SU-DHL-6 (cell line): ENCODE measurements around the gene SLC4A3.
A peak's percentile ranks its signal among the peaks of the same experiment; 100 is the strongest.

ENCODE experiments used
- H2AFZ ChIP-seq: fragments of 200-600 bp; sonication (generic); 2 replicates; pipeline ENCODE4 v1.6.1; 2014; ENCODE audit warnings: low read depth, mild to moderate bottlenecking, moderate library complexity, mixed read lengths, antibody characterized with exemption, low read length; ENCODE audit not compliant: severe bottlenecking
- H3F3A ChIP-seq: fragments of 200-600 bp; shearing (Covaris generic); 2 replicates; pipeline ENCODE4 v1.6.0; 2016; ENCODE audit warnings: antibody characterized with exemption, mild to moderate bottlenecking; ENCODE audit not compliant: insufficient read depth
- H3K27ac ChIP-seq: fragments of 200-600 bp; sonication (generic); 2 replicates; pipeline ENCODE4 v1.5.1; 2016; ENCODE audit warnings: low read depth, mild to moderate bottlenecking, low read length, moderate library complexity, mixed read lengths
- H3K27me3 ChIP-seq: fragments of 200-600 bp; sonication (generic), shearing (Covaris generic); 2 replicates; pipeline ENCODE4 v1.6.0; 2014; ENCODE audit warnings: mild to moderate bottlenecking, low read length
- H3K36me3 ChIP-seq: fragments of 200-600 bp; sonication (generic); 2 replicates; pipeline ENCODE4 v1.6.1; 2014; ENCODE audit warnings: mild to moderate bottlenecking, low read length, mixed read lengths
- H3K4me2 ChIP-seq: fragments of 300-600, 200-600 bp; shearing (Covaris generic), sonication (generic); 2 replicates; pipeline ENCODE4 v1.6.0; 2014; ENCODE audit warnings: low read length, low read depth, mild to moderate bottlenecking; ENCODE audit not compliant: poor library complexity, severe bottlenecking
- H3K4me3 ChIP-seq: fragments of 200-600 bp; sonication (generic); 2 replicates; pipeline ENCODE4 v1.5.1; 2014; ENCODE audit warnings: antibody characterized with exemption, low read length, mild to moderate bottlenecking, mixed read lengths; ENCODE audit not compliant: insufficient read depth, poor library complexity, severe bottlenecking
- H3K79me2 ChIP-seq: fragments of 200-600 bp; sonication (generic); 2 replicates; pipeline ENCODE4 v1.6.1; 2014; ENCODE audit warnings: mild to moderate bottlenecking, low read length, moderate library complexity; ENCODE audit not compliant: insufficient read depth
- H3K9ac ChIP-seq: fragments of 200-600 bp; sonication (generic); 2 replicates; pipeline ENCODE4 v1.7.0; 2014; ENCODE audit warnings: mild to moderate bottlenecking, low read length
- H3K9me2 ChIP-seq: fragments of 200-600 bp; sonication (generic); replicated peaks from 2 replicates; pipeline ENCODE4 v1.6.1; 2014; ENCODE audit warnings: low read length; ENCODE audit not compliant: insufficient read depth
- H3K9me3 ChIP-seq: fragments of 200-600 bp; sonication (generic); 2 replicates; pipeline ENCODE4 v1.6.1; 2014; ENCODE audit warnings: low read length, mixed read lengths; ENCODE audit not compliant: insufficient read depth
- H4K20me1 ChIP-seq: fragments of 200-600 bp; sonication (generic); 2 replicates; pipeline ENCODE4 v1.6.1; 2014; ENCODE audit warnings: low read depth, mild to moderate bottlenecking, antibody characterized with exemption, low read length, moderate library complexity, mixed read lengths
- CTCF ChIP-seq: fragments of 200-600 bp; sonication (generic); IDR thresholded peaks from one replicate; pipeline ENCODE4 v1.5.1; 2017; ENCODE audit warnings: antibody characterized with exemption, mild to moderate bottlenecking, low read length, moderate library complexity; ENCODE audit not compliant: insufficient read depth, poor library complexity, severe bottlenecking
- EZH2phosphoT487 ChIP-seq: fragments of 200-600 bp; sonication (generic), shearing (Covaris generic); conservative IDR thresholded peaks from 2 replicates; pipeline ENCODE4 v1.6.1; 2018; ENCODE audit warnings: mild to moderate bottlenecking, antibody characterized with exemption, low read length, moderate library complexity, mixed read lengths

SLC4A3 gene

GRCh38 chr2:219688560-219689445 lies 61.4 kb downstream of the SLC4A3 start:
- H3K4me2 ChIP-seq: no peak overlapping the region
- H3K9me3 ChIP-seq: no peaks in the 10 kb centered on the region
- no peaks in the 10 kb centered on the region for H3K36me3 ChIP-seq
- H3K27me3 ChIP-seq: no peaks in the 10 kb centered on the region
- no peak overlapping the region for H3K4me3 ChIP-seq
- no peak for TF ChIP-seq EZH2phosphoT487
- no peak for TF ChIP-seq CTCF
- H3K27ac ChIP-seq: no peak overlapping the region
- H4K20me1 ChIP-seq: no peaks in the 10 kb centered on the region
- no peaks in the 10 kb centered on the region for H3F3A ChIP-seq
- no peak overlapping the region for H3K9ac ChIP-seq
- H2AFZ ChIP-seq: no peak overlapping the region
- H3K9me2 ChIP-seq: no peaks in the 10 kb centered on the region
- no peaks in the 10 kb centered on the region for H3K79me2 ChIP-seq

GRCh38 chr2:219689676-219690628 lies 62.5 kb downstream of the SLC4A3 start:
- H3K27ac ChIP-seq: no peak overlapping the region
- TF ChIP-seq EZH2phosphoT487 (no peak), CTCF (peak; percentile 13)
- no peaks in the 10 kb centered on the region for H4K20me1 ChIP-seq
- H3K4me2 ChIP-seq: no peak overlapping the region
- no peaks in the 10 kb centered on the region for H3K79me2 ChIP-seq
- no peak overlapping the region for H3K9ac ChIP-seq
- no peak overlapping the region for H3K4me3 ChIP-seq
- no peaks in the 10 kb centered on the region for H3F3A ChIP-seq
- H3K27me3 ChIP-seq: no peaks in the 10 kb centered on the region
- no peak overlapping the region for H2AFZ ChIP-seq
- H3K36me3 ChIP-seq: no peaks in the 10 kb centered on the region
- no peaks in the 10 kb centered on the region for H3K9me2 ChIP-seq
- no peaks in the 10 kb centered on the region for H3K9me3 ChIP-seq

- Histone ChIP-seq H3K4me3 (no peak overlapping the region), H2AFZ (no peak overlapping the region), H3K9me2 (no peaks in the 10 kb centered on the region), H3K4me2 (no peak overlapping the region), H3F3A (no peaks in the 10 kb centered on the region), H3K9me3 (no peaks in the 10 kb centered on the region), H3K27me3 (no peaks in the 10 kb centered on the region), H3K9ac (no peak overlapping the region), H4K20me1 (no peaks in the 10 kb centered on the region), H3K36me3 (no peaks in the 10 kb centered on the region), H3K79me2 (no peaks in the 10 kb centered on the region), H3K27ac (no peak overlapping the region)
- TF ChIP-seq EZH2phosphoT487 (no peak), CTCF (no peak)
Measured at GRCh38 chr2:219691571-219691970, 64.1 kb downstream of the SLC4A3 start.
